CMK (cell line): ENCODE data around the gene WNT5A.

Experiments used
- DNase-seq: peaks from one replicate; pipeline ENCODE4 v3.0.0-alpha.2; 2010; ENCODE audit warnings: low read depth

Gene WNT5A

GRCh38 chr3:55481744-55482495, 5.2 kb downstream of the WNT5A start:
- DNase-seq, result no peak

GRCh38 chr3:55480911-55481743, 6.0 kb downstream of the WNT5A start:
- no peak for DNase-seq

GRCh38 chr3:55477306-55478303, 9.5 kb downstream of the WNT5A start:
- DNase-seq, result no peak

- DNase-seq, result no peak
Observed at GRCh38 chr3:55476515-55476914, 10.6 kb downstream of the WNT5A start.

- DNase-seq, result no peak
Observed at GRCh38 chr3:55474213-55474632, 12.9 kb downstream of the WNT5A start.

GRCh38 chr3:55473788-55474187, 13.3 kb downstream of the WNT5A start:
- DNase-seq, result no peak

GRCh38 chr3:55471522-55472280, 15.4 kb downstream of the WNT5A start:
- no peak for DNase-seq

- no peak for DNase-seq
Observed at GRCh38 chr3:55471084-55471483, 16.0 kb downstream of the WNT5A start.

- DNase-seq, result no peak
Observed at GRCh38 chr3:55469957-55470526, 17.1 kb downstream of the WNT5A start.

GRCh38 chr3:55468251-55468650, 18.9 kb downstream of the WNT5A start:
- DNase-seq, result no peak

GRCh38 chr3:55467099-55467498, 20.0 kb downstream of the WNT5A start:
- DNase-seq, result no peak

GRCh38 chr3:55466526-55466925, 20.6 kb downstream of the WNT5A start:
- DNase-seq, result no peak

GRCh38 chr3:55461896-55462295, 25.2 kb downstream of the WNT5A start:
- DNase-seq, result no peak

GRCh38 chr3:55459838-55460237, 27.3 kb downstream of the WNT5A start:
- DNase-seq, result no peak

GRCh38 chr3:55458181-55458790, 28.8 kb downstream of the WNT5A start:
- DNase-seq, result no peak

GRCh38 chr3:55455915-55456314, 31.2 kb downstream of the WNT5A start:
- DNase-seq, result no peak

GRCh38 chr3:55454611-55455010, 32.5 kb downstream of the WNT5A start:
- no peak for DNase-seq

- DNase-seq, result no peak
Observed at GRCh38 chr3:55453886-55454496, 33.1 kb downstream of the WNT5A start.

GRCh38 chr3:55452886-55453285, 34.2 kb downstream of the WNT5A start:
- no peak for DNase-seq

GRCh38 chr3:55449527-55449926, 37.6 kb downstream of the WNT5A start:
- DNase-seq, result no peak
